ENCODE results near the gene RENBP.

The RENBP gene

GRCh38 chrX:153973127-153974002 lies 28.9 kb upstream of the RENBP start:
- no peaks in the 10 kb centered on the region for H3K9me3 ChIP-seq (ENCODE audit: low read depth, low read length)
- H3K4me3 ChIP-seq = peak overlapping the region; percentile 80
- peak overlapping the region; percentile 100 for H3K9ac ChIP-seq (ENCODE audit: insufficient read length)
- peaks cover 7% of the 10 kb centered on the region; the same call in 1 of the 2 replicates for H3K36me3 ChIP-seq (ENCODE audit: insufficient read depth, low read length)
- H3K27ac ChIP-seq = peak overlapping the region; percentile 100
- DNase-seq (ENCODE audit: low read depth, low spot score) = no peak
- no peak for TF ChIP-seq EZH2 (IDR thresholded peaks at IDR 0.05)
- TF ChIP-seq POLR2AphosphoS5 (IDR thresholded peaks at IDR 0.05; ENCODE audit: borderline replicate concordance, low read depth, low read length) = 0 out of 2 replicates have a peak, but pooled peaks have one; percentile 6
- TF ChIP-seq FOXP2 (optimal IDR thresholded peaks at IDR 0.05; ENCODE audit: control extremely low read depth, extremely low read length, insufficient read depth) = no peak

DNA sequence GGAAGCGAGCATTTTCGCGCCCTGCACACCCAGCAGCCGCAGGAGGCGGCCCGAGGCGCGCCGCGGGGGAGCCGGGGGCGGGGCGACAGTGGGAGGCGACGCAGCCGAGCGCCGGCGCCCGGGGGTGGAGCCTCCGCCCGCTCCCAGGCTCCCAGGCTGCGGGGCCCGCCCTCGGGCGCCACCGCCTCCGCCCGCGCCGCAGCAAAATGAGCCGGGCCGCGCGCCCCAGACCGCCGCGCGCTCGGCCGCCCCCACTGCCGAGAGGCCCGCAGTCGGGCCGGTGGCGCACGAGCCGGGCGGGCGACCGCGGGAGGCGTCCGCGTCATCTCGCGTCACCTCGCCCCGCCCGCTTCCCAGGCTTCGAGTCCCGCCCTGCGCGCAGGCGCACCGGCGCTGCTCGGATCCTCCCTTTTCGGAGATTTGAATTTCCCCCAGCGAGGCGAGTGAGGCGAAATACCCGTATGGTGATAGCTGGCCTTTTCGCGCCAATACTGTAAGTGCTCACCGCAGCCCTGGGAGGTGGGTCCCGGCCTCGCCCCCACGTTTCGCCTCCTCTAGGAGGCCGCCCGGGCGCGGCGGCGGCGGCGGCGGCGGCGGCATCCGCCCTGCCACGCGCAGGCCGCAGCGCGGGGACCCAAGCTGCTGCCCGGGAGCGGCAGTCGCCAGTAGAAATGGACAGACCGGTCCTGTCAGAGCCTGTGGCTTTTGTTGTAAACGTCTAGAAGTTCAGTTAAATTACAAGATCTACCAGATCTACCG lies 28.1 kb upstream of the RENBP start, which contains the start of gene TMEM187:
TSS of gene TMEM187 (plus strand) at position 387 of the 759 bp plus-strand sequence. CDS start 9,309 bp downstream, outside the sequence.
- Histone ChIP-seq H3K4me3 (peak within 1 kb of the TSS; percentile 93), H3K36me3 (ENCODE audit: insufficient read depth, low read length) (peaks cover 10% of the 10 kb centered on the region; the same call in 1 of the 2 replicates), H3K9me3 (ENCODE audit: low read depth, low read length) (no peaks in the 10 kb centered on the region), H3K27ac (peak within 1 kb of the TSS; percentile 100), H3K9ac (ENCODE audit: insufficient read length) (peak within 1 kb of the TSS; percentile 100)
- no peak for TF ChIP-seq EZH2 (IDR thresholded peaks at IDR 0.05)
- TF ChIP-seq FOXP2 (optimal IDR thresholded peaks at IDR 0.05; ENCODE audit: control extremely low read depth, extremely low read length, insufficient read depth) = no peak
- TF ChIP-seq POLR2AphosphoS5 (IDR thresholded peaks at IDR 0.05; ENCODE audit: borderline replicate concordance, low read depth, low read length) = no peak; the same call in 1 of the 2 replicates
- DNase-seq (ENCODE audit: low read depth, low spot score) = peak; percentile 75

DNA sequence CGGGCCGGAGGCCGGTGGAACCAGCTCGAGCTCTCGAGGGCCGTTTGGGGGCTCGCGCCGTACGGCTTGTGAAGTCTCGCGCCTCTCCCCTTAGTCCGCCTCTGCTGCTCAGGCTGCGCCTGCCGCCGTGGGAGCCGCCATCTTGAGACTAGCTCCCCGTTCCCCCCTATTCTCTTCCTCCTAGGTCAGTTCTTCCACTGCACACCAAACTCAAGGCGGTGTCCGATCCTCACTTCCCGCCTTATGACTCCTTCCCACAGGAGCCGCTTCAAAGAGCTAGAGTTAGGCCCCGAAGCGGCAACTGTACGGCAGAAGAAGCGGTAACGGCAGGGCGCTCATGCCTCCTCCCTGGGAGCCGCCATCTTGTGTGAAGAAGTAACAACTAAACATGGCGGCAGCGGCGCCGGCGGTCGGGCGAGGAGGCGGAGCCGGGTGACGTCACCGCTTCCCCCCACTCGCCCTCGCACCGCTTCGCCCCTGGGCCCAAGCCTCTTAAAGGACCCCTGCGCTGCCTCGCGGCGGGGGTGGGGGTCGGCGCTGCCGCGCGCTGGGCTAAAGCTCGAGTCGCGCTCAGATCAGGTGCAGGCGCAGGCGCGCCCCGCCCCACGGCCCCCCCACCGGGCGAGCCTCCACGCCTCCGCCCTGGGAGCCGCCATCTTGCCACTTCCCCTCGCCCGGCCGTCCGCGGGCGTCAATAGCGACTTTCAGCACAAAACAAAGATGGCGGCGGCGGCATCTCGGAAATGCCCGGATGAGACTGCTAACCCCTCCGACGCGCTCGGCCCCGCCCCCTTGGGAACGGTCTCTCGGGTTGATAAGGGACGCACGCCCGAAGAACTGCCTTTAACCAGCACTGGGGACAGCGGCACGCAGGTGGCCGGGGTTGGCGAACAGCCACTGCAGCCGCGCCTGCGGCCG lies 27.3 kb upstream of the RENBP start, which contains the start of gene HCFC1:
TSS of gene HCFC1 (minus strand) at position 369 of the 918 bp plus-strand sequence. CDS start 978 bp downstream, outside the sequence.
- TF ChIP-seq FOXP2 (optimal IDR thresholded peaks at IDR 0.05; ENCODE audit: control extremely low read depth, extremely low read length, insufficient read depth) = no peak
- no peak for TF ChIP-seq EZH2 (IDR thresholded peaks at IDR 0.05)
- no peak; the same call in none of the 2 replicates for TF ChIP-seq POLR2AphosphoS5 (IDR thresholded peaks at IDR 0.05; ENCODE audit: borderline replicate concordance, low read depth, low read length)
- Histone ChIP-seq H3K9ac (ENCODE audit: insufficient read length) (peak within 1 kb of the TSS; percentile 100), H3K27ac (peak within 1 kb of the TSS; percentile 100), H3K36me3 (ENCODE audit: insufficient read depth, low read length) (peaks cover 10% of the 10 kb centered on the region; the same call in 1 of the 2 replicates), H3K9me3 (ENCODE audit: low read depth, low read length) (no peaks in the 10 kb centered on the region), H3K4me3 (peak within 1 kb of the TSS; percentile 93)
- DNase-seq (ENCODE audit: low read depth, low spot score) = peak; percentile 39

DNA sequence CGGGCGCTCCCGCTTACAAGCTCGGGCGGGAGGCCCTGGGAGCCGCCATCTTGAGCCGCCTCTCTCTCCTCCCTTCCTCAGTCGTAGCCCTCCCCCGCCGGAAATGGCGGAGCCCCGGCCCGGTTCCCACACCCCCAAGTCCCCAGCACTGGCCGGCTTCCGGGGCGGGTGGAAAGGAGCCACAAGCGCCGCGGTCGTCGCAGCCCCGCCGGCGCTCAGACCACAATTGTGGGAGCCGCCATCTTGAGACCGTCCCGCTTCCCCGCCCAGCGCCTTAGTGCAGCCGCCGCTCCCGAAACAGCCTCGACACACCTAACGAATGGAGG lies 26.6 kb upstream of the RENBP start:
- H3K9me3 ChIP-seq (ENCODE audit: low read depth, low read length) = no peaks in the 10 kb centered on the region
- DNase-seq (ENCODE audit: low read depth, low spot score) = no peak
- TF ChIP-seq FOXP2 (optimal IDR thresholded peaks at IDR 0.05; ENCODE audit: control extremely low read depth, extremely low read length, insufficient read depth) (no peak), POLR2AphosphoS5 (IDR thresholded peaks at IDR 0.05; ENCODE audit: borderline replicate concordance, low read depth, low read length) (no peak), EZH2 (IDR thresholded peaks at IDR 0.05) (no peak)
- H3K4me3 ChIP-seq = peak overlapping the region; percentile 93
- H3K9ac ChIP-seq (ENCODE audit: insufficient read length) = peak overlapping the region; percentile 100
- peaks cover 10% of the 10 kb centered on the region; the same call in 1 of the 2 replicates for H3K36me3 ChIP-seq (ENCODE audit: insufficient read depth, low read length)
- peak overlapping the region; percentile 100 for H3K27ac ChIP-seq

- H3K9me3 ChIP-seq (ENCODE audit: low read depth, low read length) = no peaks in the 10 kb centered on the region
- H3K36me3 ChIP-seq (ENCODE audit: insufficient read depth, low read length) = peaks cover 10% of the 10 kb centered on the region; the same call in 1 of the 2 replicates
- peak overlapping the region; percentile 100 for H3K9ac ChIP-seq (ENCODE audit: insufficient read length)
- TF ChIP-seq POLR2AphosphoS5 (IDR thresholded peaks at IDR 0.05; ENCODE audit: borderline replicate concordance, low read depth, low read length) (peak; percentile 12; the same call in 1 of the 2 replicates), FOXP2 (optimal IDR thresholded peaks at IDR 0.05; ENCODE audit: control extremely low read depth, extremely low read length, insufficient read depth) (no peak)
- DNase-seq (ENCODE audit: low read depth, low spot score) = no peak
- H3K4me3 ChIP-seq = peak overlapping the region; percentile 93
- peak overlapping the region; percentile 100 for H3K27ac ChIP-seq
Measured at GRCh38 chrX:153970357-153971123, 26.1 kb upstream of the RENBP start.

- Histone ChIP-seq H3K9me3 (ENCODE audit: low read depth, low read length) (no peaks in the 10 kb centered on the region), H3K4me3 (peak overlapping the region; percentile 93), H3K36me3 (ENCODE audit: insufficient read depth, low read length) (peaks cover 10% of the 10 kb centered on the region; the same call in 1 of the 2 replicates), H3K9ac (ENCODE audit: insufficient read length) (peak overlapping the region; percentile 70), H3K27ac (no peak overlapping the region)
- no peak for DNase-seq (ENCODE audit: low read depth, low spot score)
- TF ChIP-seq POLR2AphosphoS5 (IDR thresholded peaks at IDR 0.05; ENCODE audit: borderline replicate concordance, low read depth, low read length) (no peak), EZH2 (IDR thresholded peaks at IDR 0.05) (no peak), FOXP2 (optimal IDR thresholded peaks at IDR 0.05; ENCODE audit: control extremely low read depth, extremely low read length, insufficient read depth) (no peak)
Measured at GRCh38 chrX:153969904-153970356, 25.5 kb upstream of the RENBP start.
